Gastrocnemius medialis (tissue), 4 donors: ENCODE results near the gene PPME1.

Experiments used
- POLR2A ChIP-seq, 2 donors: fragments of 450-650 bp; IDR thresholded peaks; one replicate each; pipeline ENCODE4 v1.6.1; 2017; ENCODE audit warnings: antibody characterized with exemption in 2 of 2, mild to moderate bottlenecking in 2 of 2, moderate library complexity in 2 of 2
- TF ChIP-seq, protein P1 (sequence below), 5 experiments: fragments of 450-650 bp in 3 of 5; fragments of 200-600 bp in 2 of 5; sonication (generic) in 2 of 5; IDR thresholded peaks in 4 of 5; conservative IDR thresholded peaks in 1 of 5; 1 replicate in 4 of 5; 2 replicates in 1 of 5; pipeline ENCODE4 v1.5.1; 2016 to 2019; ENCODE audit warnings: antibody characterized with exemption in 5 of 5, mild to moderate bottlenecking in 3 of 5, moderate library complexity in 3 of 5

DNA sequence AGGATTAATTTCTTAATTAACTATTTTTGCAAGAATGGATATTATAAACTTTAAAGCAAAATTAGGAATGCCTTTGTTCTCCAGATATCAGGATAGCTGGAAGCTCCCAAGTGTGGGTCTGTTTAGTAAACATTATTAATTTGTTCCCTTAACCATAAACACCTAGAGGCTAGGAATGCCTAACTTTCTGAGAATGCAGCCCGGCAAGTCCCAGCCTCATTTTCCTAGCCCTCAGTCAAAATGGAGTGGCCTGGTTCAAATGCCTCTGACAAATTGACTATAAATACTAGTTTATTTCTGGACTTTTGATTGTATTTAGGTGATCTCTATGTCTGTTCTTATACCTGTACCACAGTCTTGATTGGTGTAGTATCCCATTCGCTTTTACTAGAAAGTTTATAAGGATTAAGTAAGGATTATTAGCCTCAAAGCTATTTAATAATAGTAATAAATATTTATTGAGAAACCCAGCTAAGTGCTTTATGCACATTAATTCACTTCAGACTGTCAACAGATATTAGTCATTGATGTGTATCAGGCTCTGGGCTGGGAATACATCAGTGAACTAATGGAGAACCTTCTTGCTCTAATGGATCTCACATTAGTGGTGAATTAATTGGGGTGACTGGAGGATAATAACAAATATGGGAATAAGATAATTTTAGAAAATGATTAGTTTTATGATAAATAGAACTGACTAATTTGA lies 25.8 kb downstream of the PPME1 start:
- TF ChIP-seq, protein P1, sequence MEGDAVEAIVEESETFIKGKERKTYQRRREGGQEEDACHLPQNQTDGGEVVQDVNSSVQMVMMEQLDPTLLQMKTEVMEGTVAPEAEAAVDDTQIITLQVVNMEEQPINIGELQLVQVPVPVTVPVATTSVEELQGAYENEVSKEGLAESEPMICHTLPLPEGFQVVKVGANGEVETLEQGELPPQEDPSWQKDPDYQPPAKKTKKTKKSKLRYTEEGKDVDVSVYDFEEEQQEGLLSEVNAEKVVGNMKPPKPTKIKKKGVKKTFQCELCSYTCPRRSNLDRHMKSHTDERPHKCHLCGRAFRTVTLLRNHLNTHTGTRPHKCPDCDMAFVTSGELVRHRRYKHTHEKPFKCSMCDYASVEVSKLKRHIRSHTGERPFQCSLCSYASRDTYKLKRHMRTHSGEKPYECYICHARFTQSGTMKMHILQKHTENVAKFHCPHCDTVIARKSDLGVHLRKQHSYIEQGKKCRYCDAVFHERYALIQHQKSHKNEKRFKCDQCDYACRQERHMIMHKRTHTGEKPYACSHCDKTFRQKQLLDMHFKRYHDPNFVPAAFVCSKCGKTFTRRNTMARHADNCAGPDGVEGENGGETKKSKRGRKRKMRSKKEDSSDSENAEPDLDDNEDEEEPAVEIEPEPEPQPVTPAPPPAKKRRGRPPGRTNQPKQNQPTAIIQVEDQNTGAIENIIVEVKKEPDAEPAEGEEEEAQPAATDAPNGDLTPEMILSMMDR (IDR thresholded peaks at IDR 0.05 in 4 of 5, conservative IDR thresholded peaks at IDR 0.05 in 1 of 5): no peak
- no peak for TF ChIP-seq POLR2A (IDR thresholded peaks at IDR 0.05)
